ENCODE measurements around the gene PDE9A.

GRCh38 chr21:42705346-42705745 lies 51.9 kb downstream of the PDE9A start:
- TF ChIP-seq EP300 (IDR thresholded peaks at IDR 0.05; ENCODE audit: borderline replicate concordance) (no peak), FOXM1 (IDR thresholded peaks at IDR 0.05; ENCODE audit: borderline replicate concordance, low read depth) (no peak), RAD21 (IDR thresholded peaks at IDR 0.05; ENCODE audit: low read depth) (no peak), TAF1 (IDR thresholded peaks at IDR 0.05; ENCODE audit: low read depth) (no peak), CEBPB (IDR thresholded peaks at IDR 0.05) (no peak), REST (IDR thresholded peaks at IDR 0.05; ENCODE audit: low read depth) (no peak), YY1 (IDR thresholded peaks at IDR 0.05; ENCODE audit: low read depth) (no peak), CREB1 (IDR thresholded peaks at IDR 0.05; ENCODE audit: low read depth) (no peak), MAX (IDR thresholded peaks at IDR 0.05) (no peak), USF1 (IDR thresholded peaks at IDR 0.05) (no peak), TCF12 (IDR thresholded peaks at IDR 0.05; ENCODE audit: low read depth) (no peak), EGR1 (IDR thresholded peaks at IDR 0.05) (no peak), NFIC (IDR thresholded peaks at IDR 0.05) (no peak)

Measured in Ishikawa (cell line).